Hindlimb muscle (tissue), 1 donor: ENCODE measurements around the gene PRKCA. TPM values are rescaled to one million over a fixed set of nuclear protein-coding genes. Genes with fewer than 3 reads are reported as not detected.
"Not testable (repeated sequence)": the region's sequence is repeated elsewhere in the genome, so short reads cannot be mapped to it uniquely, and the experiment has no call there.

Experiments used
- DNase-seq: peaks from one replicate; pipeline ENCODE4 v3.0.0-alpha.2; 2013
- polyA plus RNA-seq: library from polyadenylated mRNA; unstranded; fragments of 120-200 nt; gene quantifications from one replicate; pipeline ENCODE4 v1.2.1, GENCODE V29; 2013; ENCODE audit not compliant: insufficient read length

PRKCA gene
- polyA plus RNA-seq, 1 donor = 2.9 TPM

GRCh38 chr17:66443166-66443565 is 140.8 kb downstream of the PRKCA start:
- no peak for DNase-seq

GRCh38 chr17:66443606-66444005 is 141.2 kb downstream of the PRKCA start:
- DNase-seq = no peak

GRCh38 chr17:66444031-66444430 is 141.6 kb downstream of the PRKCA start:
- DNase-seq = no peak

GRCh38 chr17:66445229-66445628 is 142.8 kb downstream of the PRKCA start:
- no peak for DNase-seq

GRCh38 chr17:66446419-66446818 is 144.0 kb downstream of the PRKCA start:
- DNase-seq = no peak

- DNase-seq = no peak
Observed at GRCh38 chr17:66447159-66447558, 144.7 kb downstream of the PRKCA start.

- DNase-seq = no peak
Observed at GRCh38 chr17:66448026-66448639, 145.7 kb downstream of the PRKCA start.

- DNase-seq = no peak
Observed at GRCh38 chr17:66449418-66449977, 147.1 kb downstream of the PRKCA start.

- DNase-seq = no peak
Observed at GRCh38 chr17:66450008-66450851, 147.8 kb downstream of the PRKCA start.

GRCh38 chr17:66450852-66451158 is 148.4 kb downstream of the PRKCA start:
- DNase-seq = no peak

GRCh38 chr17:66451188-66452149 is 149.1 kb downstream of the PRKCA start:
- DNase-seq = no peak

- DNase-seq = no peak
Observed at GRCh38 chr17:66455060-66455459, 152.6 kb downstream of the PRKCA start.

GRCh38 chr17:66457499-66457898 is 155.1 kb downstream of the PRKCA start:
- not testable (repeated sequence) for DNase-seq

GRCh38 chr17:66458782-66459181 is 156.4 kb downstream of the PRKCA start:
- no peak for DNase-seq

GRCh38 chr17:66459811-66460270 is 157.4 kb downstream of the PRKCA start:
- peak; percentile 27 for DNase-seq

- DNase-seq = no peak
Observed at GRCh38 chr17:66460558-66460957, 158.1 kb downstream of the PRKCA start.

GRCh38 chr17:66461343-66461995 is 159.1 kb downstream of the PRKCA start:
- DNase-seq = no peak

GRCh38 chr17:66462010-66462409 is 159.6 kb downstream of the PRKCA start:
- no peak for DNase-seq

- DNase-seq = no peak
Observed at GRCh38 chr17:66464921-66465320, 162.5 kb downstream of the PRKCA start.

- DNase-seq = no peak
Observed at GRCh38 chr17:66465701-66466100, 163.3 kb downstream of the PRKCA start.

GRCh38 chr17:66466106-66466820 is 163.8 kb downstream of the PRKCA start:
- peak; percentile 25 for DNase-seq
